Upper lobe of left lung (tissue), 4 donors: ENCODE data around the gene LGMN.

Experiments used
- POLR2AphosphoS5 ChIP-seq, 2 donors: sonication (generic); formaldehyde crosslinking; IDR thresholded peaks; one replicate each; pipeline ENCODE4 v1.5.1; 2017; ENCODE audit warnings: antibody characterized with exemption in 2 of 2
- TF ChIP-seq, protein P1 (sequence below), 6 experiments: fragments of 450-650 bp in 4 of 6; fragments of 200-600 bp in 2 of 6; sonication (generic) in 2 of 6; IDR thresholded peaks; one replicate each; pipeline ENCODE4 v1.5.1; 2016 to 2019; ENCODE audit warnings: antibody characterized with exemption in 6 of 6

DNA sequence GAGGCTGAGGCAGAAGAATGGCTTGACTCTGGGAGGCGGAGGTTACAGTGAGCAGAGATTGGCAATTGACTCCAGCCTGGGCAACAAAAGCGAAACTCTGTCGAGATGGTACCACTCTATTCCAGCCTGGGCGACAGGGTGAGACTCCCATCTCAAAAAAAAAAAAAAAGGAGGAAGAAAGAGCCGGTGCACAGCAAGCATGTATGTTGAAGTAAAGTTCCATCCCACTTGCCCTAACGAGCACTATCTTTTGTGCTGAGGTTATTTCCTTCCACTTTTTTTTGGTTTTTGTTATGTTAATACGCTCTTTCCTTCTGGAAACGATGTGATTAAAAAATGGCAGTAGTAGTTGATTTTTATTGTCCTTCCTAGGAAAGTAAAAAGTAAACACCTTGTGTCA lies 26.1 kb upstream of the LGMN start:
- TF ChIP-seq POLR2AphosphoS5 (IDR thresholded peaks at IDR 0.05): no peak
- TF ChIP-seq, protein P1, sequence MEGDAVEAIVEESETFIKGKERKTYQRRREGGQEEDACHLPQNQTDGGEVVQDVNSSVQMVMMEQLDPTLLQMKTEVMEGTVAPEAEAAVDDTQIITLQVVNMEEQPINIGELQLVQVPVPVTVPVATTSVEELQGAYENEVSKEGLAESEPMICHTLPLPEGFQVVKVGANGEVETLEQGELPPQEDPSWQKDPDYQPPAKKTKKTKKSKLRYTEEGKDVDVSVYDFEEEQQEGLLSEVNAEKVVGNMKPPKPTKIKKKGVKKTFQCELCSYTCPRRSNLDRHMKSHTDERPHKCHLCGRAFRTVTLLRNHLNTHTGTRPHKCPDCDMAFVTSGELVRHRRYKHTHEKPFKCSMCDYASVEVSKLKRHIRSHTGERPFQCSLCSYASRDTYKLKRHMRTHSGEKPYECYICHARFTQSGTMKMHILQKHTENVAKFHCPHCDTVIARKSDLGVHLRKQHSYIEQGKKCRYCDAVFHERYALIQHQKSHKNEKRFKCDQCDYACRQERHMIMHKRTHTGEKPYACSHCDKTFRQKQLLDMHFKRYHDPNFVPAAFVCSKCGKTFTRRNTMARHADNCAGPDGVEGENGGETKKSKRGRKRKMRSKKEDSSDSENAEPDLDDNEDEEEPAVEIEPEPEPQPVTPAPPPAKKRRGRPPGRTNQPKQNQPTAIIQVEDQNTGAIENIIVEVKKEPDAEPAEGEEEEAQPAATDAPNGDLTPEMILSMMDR (IDR thresholded peaks at IDR 0.05): no peak
